GM12872 (cell line): Measurements from ENCODE around the gene KCNH8.

Experiments
- TF ChIP-seq, protein P1 (sequence below): IDR thresholded peaks from 3 replicates; pipeline ENCODE4 v1.5.1; 2011; ENCODE audit warnings: low read depth, mild to moderate bottlenecking, low read length, moderate library complexity; ENCODE audit not compliant: insufficient read depth

Gene KCNH8

DNA sequence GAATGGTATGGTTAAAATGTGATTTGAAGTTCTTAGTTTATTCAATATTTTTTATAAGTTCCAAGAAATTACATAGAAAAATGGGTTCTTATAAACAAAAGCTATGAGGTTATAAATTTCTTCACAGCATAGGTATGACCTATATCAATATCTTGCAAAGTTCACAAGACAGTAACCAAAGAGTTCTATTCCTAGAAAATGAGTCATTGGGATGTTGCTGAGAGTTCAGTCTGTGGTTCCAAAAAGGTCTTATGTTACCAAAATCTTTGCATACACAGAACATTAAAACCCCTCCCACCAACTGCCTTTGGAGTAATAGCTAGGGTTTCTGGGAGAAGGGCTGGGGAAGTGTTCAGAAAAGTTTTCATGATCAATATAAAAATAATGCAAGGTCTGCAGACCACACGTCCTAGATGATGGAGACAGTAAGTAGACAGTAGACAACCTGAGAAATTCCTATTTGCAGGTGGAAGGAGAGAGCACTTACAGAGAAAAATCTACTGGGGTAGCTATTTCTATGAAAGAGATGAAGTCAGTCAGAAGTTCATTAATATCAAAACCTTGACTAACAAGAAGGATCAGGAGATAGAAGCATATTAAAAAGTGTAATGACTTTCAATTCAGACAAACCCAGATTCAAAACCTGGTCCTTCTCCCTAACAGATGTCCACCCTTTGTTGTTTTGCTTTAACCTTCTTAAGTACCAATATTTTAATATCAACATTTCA lies 279.3 kb downstream of the KCNH8 start:
- TF ChIP-seq, protein P1, sequence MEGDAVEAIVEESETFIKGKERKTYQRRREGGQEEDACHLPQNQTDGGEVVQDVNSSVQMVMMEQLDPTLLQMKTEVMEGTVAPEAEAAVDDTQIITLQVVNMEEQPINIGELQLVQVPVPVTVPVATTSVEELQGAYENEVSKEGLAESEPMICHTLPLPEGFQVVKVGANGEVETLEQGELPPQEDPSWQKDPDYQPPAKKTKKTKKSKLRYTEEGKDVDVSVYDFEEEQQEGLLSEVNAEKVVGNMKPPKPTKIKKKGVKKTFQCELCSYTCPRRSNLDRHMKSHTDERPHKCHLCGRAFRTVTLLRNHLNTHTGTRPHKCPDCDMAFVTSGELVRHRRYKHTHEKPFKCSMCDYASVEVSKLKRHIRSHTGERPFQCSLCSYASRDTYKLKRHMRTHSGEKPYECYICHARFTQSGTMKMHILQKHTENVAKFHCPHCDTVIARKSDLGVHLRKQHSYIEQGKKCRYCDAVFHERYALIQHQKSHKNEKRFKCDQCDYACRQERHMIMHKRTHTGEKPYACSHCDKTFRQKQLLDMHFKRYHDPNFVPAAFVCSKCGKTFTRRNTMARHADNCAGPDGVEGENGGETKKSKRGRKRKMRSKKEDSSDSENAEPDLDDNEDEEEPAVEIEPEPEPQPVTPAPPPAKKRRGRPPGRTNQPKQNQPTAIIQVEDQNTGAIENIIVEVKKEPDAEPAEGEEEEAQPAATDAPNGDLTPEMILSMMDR: no peak

GRCh38 chr3:19428729-19429128 lies 280.4 kb downstream of the KCNH8 start:
- TF ChIP-seq, protein P1: no peak

DNA sequence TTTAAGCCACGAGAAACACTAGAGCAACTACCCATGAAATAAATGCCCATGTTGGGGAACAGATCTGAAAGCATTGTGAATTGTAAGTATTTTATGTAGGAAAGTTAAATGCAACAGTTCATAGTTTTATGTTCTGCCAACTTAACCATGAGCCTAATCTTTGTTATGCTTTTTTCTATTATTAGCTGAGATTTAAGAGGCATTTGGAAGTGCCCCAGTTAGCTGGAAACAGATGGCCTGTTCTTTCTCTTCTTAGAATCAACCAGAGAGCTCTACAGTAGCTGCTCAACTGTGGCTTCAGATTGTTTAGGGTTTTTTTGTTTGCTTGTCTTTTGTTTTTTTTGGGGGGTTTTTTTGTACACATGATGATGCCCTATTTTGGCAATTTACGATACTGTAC lies 284.4 kb downstream of the KCNH8 start:
- TF ChIP-seq, protein P1: no peak

DNA sequence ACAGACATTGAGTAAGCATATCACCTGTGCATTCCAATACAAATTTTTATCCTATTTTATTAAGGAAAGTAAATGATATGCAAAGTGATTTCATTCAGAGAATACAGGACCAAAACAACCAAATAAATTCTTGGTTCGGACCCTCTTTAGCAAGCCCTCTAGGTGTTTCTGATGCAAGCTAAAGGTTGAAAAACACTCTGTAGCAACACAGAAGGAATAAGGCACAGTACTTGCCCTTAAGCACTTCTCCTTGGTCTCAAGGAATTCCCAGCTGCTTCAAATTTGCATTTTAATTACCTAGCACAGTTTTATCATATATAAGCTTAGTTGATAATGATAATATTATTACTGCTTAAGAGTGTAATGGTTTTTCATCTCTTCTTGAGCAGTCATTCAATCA lies 288.4 kb downstream of the KCNH8 start:
- TF ChIP-seq, protein P1: no peak

GRCh38 chr3:19439944-19440343 lies 291.6 kb downstream of the KCNH8 start:
- TF ChIP-seq, protein P1: no peak

DNA sequence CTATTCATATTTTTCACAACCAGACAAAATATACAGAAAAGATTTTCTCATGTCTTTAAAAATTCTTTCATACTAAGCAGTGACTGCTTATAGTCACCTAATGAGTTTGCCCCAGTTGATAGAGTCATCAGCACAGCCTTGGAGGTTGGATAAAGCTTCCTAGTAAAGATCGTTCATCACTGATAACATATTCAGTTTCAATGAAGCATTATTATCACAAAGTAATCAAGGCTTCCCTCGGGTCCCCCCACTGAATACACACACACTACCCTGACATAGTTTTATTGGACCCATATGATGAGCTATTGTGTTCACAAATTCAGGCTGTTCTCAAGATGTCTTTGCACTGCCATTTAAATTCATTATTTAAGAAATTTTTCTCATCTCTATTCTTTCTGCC lies 297.8 kb downstream of the KCNH8 start:
- TF ChIP-seq, protein P1: no peak

- TF ChIP-seq, protein P1: no peak
Measured at GRCh38 chr3:19446687-19447086, 298.4 kb downstream of the KCNH8 start.
